MG63 (cell line): Measurements from ENCODE around the gene ZNF385D. TPM values are rescaled to one million over a fixed set of nuclear protein-coding genes. Genes with fewer than 3 reads are reported as not detected.

Experiments used
- DNase-seq: peaks from one replicate; pipeline ENCODE4 v3.0.0-alpha.2; 2020
- H3K27me3 ChIP-seq: fragments of 250-450 bp; sonication (Bioruptor Pico); 2 replicates; pipeline ENCODE4 v1.5.1; 2020; ENCODE audit warnings: mild to moderate bottlenecking, moderate library complexity
- H3K36me3 ChIP-seq: fragments of 250-450 bp; sonication (Bioruptor Pico); 2 replicates; pipeline ENCODE4 v1.5.1; 2020; ENCODE audit warnings: mild to moderate bottlenecking, moderate library complexity
- H3K4me3 ChIP-seq: fragments of 250-450 bp; sonication (Bioruptor Pico); 2 replicates; pipeline ENCODE4 v1.5.1; 2020; ENCODE audit warnings: mild to moderate bottlenecking, moderate library complexity
- H3K9me3 ChIP-seq: fragments of 250-450 bp; sonication (Bioruptor Pico); 2 replicates; pipeline ENCODE4 v1.5.1; 2020; ENCODE audit warnings: mild to moderate bottlenecking, moderate library complexity
- total RNA-seq: library from RNA; depleted of rRNA; stranded (reverse); fragments of >200 nt; shearing (Covaris generic); gene quantifications from 2 replicates; pipeline ENCODE4 v1.2.3, GENCODE V29; 2014; ENCODE audit warnings: low replicate concordance

The ZNF385D gene
- total RNA-seq, 1 experiment from 2014 or later = 3.9 TPM

DNA sequence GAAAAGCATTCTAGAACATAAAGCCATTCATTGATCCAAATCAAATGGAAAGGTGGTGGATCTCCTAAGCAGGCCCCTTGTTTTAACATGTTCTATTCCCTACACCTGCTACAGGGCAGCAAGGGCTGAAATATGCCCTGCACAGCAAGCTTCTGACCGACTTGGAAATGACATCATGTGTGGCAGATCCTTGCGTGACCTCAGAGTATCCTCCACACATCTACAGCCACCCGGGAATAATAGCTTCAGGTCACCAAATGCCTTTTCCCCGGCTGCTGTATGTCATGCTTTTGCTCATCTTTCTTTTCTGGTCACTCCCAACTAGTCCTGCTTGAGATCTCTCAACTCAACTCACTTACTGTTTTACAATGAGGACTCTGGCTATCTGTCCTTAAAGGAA lies 158.2 kb downstream of the ZNF385D start:
- H3K9me3 ChIP-seq = no peaks in the 10 kb centered on the region
- DNase-seq = no peak
- H3K27me3 ChIP-seq = no peaks in the 10 kb centered on the region
- no peaks in the 10 kb centered on the region for H3K36me3 ChIP-seq
- no peak overlapping the region for H3K4me3 ChIP-seq

DNA sequence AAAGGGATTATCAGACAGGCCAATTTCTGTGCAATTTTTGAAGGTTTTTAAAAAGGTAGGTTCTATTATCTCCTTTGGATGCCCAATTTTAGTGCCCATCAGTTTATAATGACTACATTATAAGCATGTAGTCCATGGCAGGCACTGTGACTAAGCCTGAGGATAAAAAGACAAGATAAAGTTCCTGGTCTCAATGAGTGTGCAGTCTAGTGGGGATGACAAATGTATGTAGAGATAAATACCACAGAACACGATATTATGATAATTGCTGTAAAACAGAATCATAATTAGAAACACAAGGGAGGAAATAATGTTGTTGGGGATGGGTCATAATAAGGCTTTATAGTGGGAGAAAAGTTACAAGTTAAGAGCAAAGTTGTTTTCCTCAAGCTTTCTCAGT lies 163.1 kb downstream of the ZNF385D start:
- Histone ChIP-seq H3K36me3 (no peaks in the 10 kb centered on the region), H3K27me3 (no peaks in the 10 kb centered on the region), H3K9me3 (no peaks in the 10 kb centered on the region), H3K4me3 (no peak overlapping the region)
- DNase-seq = no peak

DNA sequence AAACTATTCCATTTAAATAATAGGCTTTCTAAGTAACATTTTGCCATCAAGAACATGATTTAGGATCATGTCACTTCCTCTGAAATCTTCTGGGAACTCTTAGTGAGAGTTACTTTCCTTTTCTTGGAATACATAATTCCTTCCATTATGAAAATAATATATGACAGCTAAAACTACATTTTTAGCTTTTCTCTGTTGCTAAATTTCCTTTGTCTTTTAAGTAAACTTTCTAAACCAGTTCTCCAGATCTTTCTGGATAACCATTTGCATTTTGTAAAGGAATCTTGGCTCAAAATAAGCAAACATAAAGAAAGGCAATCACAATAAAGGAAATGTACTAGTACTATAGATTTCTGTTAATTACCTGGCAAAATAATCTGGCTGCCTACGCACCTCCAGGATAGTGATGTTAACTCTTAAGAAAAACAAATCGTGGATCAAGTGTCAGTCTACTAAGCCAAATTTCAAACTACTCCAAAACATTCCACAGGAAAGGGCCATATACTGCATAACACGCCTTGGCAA lies 165.7 kb downstream of the ZNF385D start:
- no peaks in the 10 kb centered on the region for H3K27me3 ChIP-seq
- no peaks in the 10 kb centered on the region for H3K9me3 ChIP-seq
- no peak for DNase-seq
- H3K36me3 ChIP-seq = no peaks in the 10 kb centered on the region
- H3K4me3 ChIP-seq = no peak overlapping the region

DNA sequence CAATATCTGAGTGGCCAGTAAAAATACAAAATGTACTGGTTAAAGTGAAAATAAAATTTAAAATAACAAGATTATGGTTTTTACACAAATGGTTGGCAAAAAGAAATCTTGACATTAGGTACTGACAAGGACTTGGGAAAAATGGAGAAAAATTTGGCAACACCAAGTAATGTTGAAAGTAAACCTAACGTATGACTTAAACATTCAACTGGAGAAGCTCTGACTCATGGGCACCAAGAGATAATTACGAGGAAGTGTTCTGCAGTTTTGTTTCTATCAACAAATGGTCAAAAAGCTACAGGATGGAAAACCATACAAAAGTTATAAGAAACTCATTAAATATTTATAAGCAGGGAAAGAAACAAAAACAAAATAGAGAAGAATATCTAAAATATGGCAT lies 177.7 kb downstream of the ZNF385D start:
- no peaks in the 10 kb centered on the region for H3K36me3 ChIP-seq
- H3K9me3 ChIP-seq = no peaks in the 10 kb centered on the region
- no peak for DNase-seq
- H3K27me3 ChIP-seq = no peaks in the 10 kb centered on the region
- H3K4me3 ChIP-seq = no peak overlapping the region

DNA sequence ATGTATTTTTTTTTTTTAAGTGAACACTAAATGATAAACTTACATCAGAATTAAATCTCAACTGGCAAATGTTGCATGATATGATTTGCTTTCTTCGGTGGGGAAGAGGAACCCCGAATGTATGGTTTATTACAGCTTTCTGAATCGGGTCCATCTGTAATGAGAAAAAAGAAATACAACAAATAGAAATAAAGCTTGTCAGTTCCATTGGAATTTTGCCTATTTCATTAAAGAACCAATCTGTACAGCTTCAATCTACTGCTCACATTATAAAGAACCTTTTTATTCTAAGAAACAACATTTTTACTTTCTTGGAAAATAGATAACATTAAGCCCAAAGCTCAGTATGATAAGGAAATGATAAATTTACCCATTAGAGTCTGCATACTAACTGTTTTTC lies 186.5 kb downstream of the ZNF385D start:
- H3K36me3 ChIP-seq = no peaks in the 10 kb centered on the region
- H3K27me3 ChIP-seq = no peaks in the 10 kb centered on the region
- H3K9me3 ChIP-seq = no peaks in the 10 kb centered on the region
- DNase-seq = no peak
- H3K4me3 ChIP-seq = no peak overlapping the region

DNA sequence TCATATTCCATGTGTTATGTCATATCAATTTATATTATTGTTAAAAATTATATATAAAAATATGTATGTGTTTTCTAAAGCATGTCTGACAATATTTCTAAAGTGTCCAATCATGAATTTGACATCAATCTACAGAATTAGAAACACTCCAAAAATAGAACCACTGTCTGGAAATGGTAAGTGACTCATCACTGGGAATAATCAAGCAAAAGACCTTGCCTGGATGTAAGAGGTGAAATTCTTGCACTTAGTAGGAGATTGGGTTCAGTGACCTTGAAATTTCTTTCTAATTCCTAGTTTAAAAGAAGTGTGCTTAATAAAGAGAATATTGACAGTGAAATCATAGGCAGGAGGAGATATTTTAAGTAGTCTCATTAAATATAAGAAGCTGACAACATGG lies 188.8 kb downstream of the ZNF385D start:
- no peaks in the 10 kb centered on the region for H3K27me3 ChIP-seq
- no peaks in the 10 kb centered on the region for H3K36me3 ChIP-seq
- H3K9me3 ChIP-seq = no peaks in the 10 kb centered on the region
- H3K4me3 ChIP-seq = no peak overlapping the region
- no peak for DNase-seq

DNA sequence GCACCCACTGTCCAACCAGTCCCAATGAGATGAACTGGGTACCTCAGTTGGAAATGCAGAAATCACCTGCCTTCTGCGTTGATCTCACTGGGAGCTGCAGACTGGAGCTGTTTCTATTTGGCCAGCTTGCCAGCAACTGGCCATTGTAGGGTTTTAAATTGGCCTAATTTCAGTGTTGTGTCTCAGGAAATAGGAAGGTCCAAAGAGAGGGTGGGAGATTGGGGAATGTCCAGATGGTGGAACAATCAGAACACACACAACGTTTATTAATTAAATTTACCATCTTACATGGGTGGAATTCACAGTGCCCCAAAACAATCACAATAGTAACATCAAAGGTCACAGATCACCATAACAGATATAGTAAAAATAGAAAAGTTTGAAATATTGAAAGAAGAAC lies 189.5 kb downstream of the ZNF385D start:
- no peaks in the 10 kb centered on the region for H3K36me3 ChIP-seq
- H3K27me3 ChIP-seq = no peaks in the 10 kb centered on the region
- no peak for DNase-seq
- H3K9me3 ChIP-seq = no peaks in the 10 kb centered on the region
- H3K4me3 ChIP-seq = no peak overlapping the region

DNA sequence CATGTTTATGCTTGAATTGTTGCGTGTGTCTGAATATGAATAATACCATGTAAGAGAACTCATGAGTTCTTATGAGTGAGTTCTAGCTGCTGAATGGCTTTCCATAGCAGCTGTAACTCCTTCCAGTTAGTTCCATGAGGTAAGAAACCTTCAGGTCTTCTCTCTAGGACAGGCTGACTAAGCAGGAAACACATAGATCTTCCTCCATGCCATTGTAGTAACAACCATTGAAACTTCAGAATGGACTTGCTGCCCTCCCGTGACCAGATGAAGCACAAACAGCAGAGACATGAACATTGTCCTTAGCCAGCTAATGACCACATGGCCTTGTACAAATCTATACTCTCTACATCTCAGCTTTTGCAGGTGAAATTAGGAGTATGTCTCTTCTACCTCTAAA lies 200.0 kb downstream of the ZNF385D start:
- H3K9me3 ChIP-seq = no peaks in the 10 kb centered on the region
- no peak for DNase-seq
- H3K36me3 ChIP-seq = no peaks in the 10 kb centered on the region
- H3K27me3 ChIP-seq = no peaks in the 10 kb centered on the region
- no peak overlapping the region for H3K4me3 ChIP-seq

DNA sequence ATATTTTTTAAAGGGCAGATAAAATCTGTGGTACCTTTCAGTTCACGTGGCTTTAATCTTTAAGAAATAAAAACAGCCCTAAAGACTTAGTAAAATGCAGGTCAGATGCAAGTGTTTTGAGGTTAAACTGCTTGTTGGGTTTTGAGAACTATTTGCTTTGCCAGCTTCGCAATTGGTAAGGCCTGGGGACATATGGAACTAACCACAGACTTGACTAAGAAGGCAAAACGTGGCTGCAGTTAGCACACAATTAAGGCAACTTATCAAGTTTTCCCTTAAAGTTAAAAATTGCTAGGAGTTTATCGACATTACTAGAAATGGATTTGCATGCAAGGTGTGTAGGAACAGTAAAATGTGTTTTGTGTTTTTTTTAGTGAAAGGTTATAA lies 206.9 kb downstream of the ZNF385D start:
- Histone ChIP-seq H3K36me3 (no peaks in the 10 kb centered on the region), H3K4me3 (no peak overlapping the region), H3K9me3 (no peaks in the 10 kb centered on the region), H3K27me3 (no peaks in the 10 kb centered on the region)
- DNase-seq = no peak

DNA sequence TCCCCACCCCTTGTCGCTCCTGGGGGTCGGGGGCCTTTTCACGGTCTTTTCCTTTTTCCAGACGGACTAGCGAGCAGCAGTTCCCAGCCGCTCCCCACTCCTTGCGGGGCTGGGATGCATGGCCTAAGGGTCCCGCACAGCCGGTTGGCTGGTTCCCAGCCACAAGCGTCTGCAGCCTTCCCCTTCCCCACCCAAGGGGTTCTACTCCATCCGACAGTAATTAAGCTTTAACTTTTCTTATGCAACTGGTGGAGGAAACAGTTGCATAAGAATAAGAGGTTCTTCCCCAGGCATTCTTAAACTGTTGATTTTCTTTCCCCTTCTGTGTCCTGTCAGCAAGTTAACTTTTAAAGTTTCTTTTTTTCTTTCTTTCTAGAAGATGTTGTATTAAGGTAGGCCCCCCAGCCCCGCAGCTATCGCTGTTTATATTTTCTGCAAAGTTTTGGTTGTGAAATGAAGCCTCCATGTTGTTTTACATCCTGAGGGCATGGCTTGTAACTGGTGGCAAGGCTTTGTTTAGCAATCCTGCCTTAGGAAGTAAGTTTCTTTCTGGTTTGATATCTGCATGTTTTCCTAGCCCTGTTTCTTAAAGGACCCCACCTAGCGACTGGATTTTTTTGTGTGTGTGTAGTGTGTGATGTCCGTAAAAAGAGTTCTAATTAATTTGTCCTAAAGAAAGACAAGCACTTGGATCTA lies 207.5 kb downstream of the ZNF385D start:
- Histone ChIP-seq H3K4me3 (no peak overlapping the region), H3K9me3 (no peaks in the 10 kb centered on the region), H3K27me3 (no peaks in the 10 kb centered on the region), H3K36me3 (no peaks in the 10 kb centered on the region)
- DNase-seq = no peak

DNA sequence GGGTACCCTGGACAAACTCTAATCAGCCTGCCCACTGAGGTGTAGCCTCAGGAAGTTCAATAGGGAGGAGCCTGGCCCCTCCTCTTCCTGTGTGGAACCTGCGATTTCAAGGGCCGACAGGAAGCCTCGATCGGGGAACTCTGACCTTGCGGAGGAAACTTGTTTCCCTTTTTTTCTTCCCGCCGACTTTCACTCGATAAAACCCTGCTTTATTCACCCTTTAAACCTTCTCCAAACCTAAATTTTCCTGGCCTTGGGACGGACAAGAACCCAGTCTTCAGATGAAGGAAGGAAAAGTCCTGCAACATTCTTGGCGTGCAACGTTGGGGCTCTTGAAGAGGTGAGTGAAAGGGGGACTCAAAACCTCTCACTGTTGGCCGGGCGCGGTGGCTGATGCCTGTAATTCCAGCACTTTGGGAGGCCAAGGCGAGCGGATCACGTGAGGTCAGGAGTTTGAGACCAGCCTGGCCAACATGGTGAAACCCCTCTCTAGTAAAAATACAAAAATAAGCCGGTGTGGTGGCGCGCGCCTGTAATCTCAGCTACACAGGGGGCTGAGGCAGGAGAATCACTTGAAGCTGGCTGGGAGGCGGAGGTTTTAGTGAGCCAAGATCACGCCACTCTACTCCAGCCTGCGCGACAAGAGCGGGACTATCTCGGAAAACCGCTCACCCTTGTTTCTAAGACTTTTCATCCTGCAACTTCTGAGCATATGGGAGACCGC lies 208.2 kb downstream of the ZNF385D start:
- Histone ChIP-seq H3K4me3 (no peak overlapping the region), H3K36me3 (no peaks in the 10 kb centered on the region), H3K9me3 (no peaks in the 10 kb centered on the region), H3K27me3 (no peaks in the 10 kb centered on the region)
- DNase-seq = no peak

DNA sequence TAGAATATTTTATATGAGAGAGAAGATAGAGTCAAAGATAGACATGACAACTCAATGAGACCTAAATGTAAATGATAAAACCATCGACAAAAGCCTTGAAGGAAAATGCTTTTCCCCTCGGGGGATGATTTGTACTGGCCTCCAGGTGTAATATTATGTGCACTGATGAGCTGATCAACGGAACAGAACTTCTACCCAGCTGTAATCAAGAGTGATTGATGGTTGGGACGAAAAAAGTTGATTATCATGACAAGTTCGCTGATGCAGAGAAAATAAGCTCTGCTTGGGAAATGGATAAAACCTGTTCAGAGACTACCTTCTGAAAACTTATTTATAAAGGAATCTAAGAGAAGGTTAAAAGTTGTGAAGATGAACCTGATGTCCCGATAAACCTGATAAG lies 210.7 kb downstream of the ZNF385D start:
- Histone ChIP-seq H3K27me3 (no peaks in the 10 kb centered on the region), H3K36me3 (no peaks in the 10 kb centered on the region), H3K9me3 (no peaks in the 10 kb centered on the region), H3K4me3 (no peak overlapping the region)
- DNase-seq = no peak

DNA sequence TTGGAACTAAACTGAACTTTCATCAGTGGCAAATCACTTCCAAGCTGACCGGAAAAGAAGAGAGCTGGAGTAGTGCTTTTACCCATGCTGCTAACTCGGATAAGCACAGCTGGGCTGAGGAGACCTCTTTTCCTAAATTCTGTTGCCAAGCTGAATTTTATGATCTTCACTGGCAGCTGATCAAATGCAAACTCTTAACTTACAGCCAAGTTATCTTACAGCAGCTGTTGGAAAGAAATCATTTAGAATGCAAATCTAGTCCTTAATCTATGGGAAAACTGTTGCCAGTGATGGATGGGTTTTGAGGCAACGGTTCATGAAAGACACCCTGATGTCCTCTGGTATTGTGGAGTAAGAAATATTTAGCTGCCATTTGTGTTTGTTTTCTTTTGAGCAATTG lies 216.5 kb downstream of the ZNF385D start:
- no peak overlapping the region for H3K4me3 ChIP-seq
- no peaks in the 10 kb centered on the region for H3K9me3 ChIP-seq
- H3K36me3 ChIP-seq = no peaks in the 10 kb centered on the region
- H3K27me3 ChIP-seq = no peaks in the 10 kb centered on the region
- DNase-seq = no peak

DNA sequence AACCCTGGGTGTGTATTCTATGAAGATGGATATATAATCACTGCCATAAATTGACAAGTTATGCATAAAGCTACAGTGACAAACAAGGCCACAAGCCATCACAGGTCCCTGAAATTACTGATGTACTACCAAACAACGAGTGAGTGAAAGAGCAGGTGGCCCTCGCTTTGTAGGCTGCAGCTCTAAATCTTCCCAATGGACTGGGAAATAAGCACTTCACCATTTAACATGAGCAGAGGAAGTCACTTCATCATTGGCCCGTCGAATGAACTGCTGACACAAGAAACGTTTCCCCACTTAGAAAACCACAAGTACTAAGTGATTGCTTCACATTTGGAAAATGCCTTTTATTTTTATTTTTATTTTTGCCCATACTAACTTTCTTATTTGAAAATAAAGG lies 218.0 kb downstream of the ZNF385D start:
- no peak for DNase-seq
- Histone ChIP-seq H3K4me3 (no peak overlapping the region), H3K27me3 (no peaks in the 10 kb centered on the region), H3K36me3 (no peaks in the 10 kb centered on the region), H3K9me3 (no peaks in the 10 kb centered on the region)

DNA sequence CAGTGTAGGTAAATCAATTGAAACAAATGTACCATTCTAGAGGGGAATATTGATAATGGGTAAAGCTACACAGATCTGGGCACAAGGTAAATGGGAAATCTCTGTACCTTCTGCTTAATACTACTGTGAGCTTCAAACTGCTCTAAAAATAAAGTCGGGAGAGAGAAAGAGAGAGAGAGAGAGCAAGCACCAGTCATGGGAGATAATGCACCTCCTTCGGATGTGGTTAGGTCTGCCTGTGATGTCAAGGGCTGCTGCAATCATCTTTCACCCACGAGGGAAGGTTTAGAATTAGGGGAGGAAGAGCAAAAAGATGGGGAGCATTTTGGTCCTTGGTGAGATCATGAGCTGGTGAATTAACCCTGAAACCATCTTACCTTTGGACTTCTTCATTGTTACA lies 219.1 kb downstream of the ZNF385D start:
- no peak overlapping the region for H3K4me3 ChIP-seq
- no peaks in the 10 kb centered on the region for H3K36me3 ChIP-seq
- DNase-seq = no peak
- no peaks in the 10 kb centered on the region for H3K9me3 ChIP-seq
- H3K27me3 ChIP-seq = no peaks in the 10 kb centered on the region

DNA sequence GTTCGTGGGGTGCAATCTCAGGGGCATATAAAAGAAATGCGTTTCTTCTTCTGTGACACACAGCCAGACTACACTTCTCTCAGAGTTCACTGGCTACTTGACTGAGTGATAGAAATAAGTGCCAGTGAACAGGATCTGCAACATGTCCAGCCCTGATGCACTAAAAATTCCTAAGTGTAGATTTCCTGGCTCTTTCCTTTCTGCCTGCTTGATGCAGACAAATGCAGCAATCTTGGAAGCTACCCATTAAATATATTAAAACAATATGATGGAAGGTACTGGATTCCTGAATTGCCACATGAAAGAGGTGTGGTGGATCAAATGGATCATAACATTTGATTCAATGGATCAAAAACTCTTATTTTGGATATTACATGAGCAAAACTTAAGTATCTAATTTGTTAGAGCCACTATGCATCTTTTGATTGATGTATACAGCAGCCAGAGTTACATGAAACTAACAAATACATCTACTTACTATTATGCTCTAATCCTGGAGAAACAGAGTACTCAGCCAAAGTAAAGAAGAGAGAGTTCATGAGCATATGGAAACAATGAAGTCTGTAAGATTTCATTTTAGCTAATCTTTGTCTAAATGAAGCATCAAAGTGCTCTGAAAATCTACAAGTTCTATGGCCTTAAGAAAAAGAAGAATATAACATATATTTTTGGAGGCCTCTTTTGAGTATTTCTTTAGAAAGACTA lies 222.6 kb downstream of the ZNF385D start:
- Histone ChIP-seq H3K27me3 (no peaks in the 10 kb centered on the region), H3K9me3 (no peaks in the 10 kb centered on the region), H3K4me3 (no peak overlapping the region), H3K36me3 (no peaks in the 10 kb centered on the region)
- no peak for DNase-seq

DNA sequence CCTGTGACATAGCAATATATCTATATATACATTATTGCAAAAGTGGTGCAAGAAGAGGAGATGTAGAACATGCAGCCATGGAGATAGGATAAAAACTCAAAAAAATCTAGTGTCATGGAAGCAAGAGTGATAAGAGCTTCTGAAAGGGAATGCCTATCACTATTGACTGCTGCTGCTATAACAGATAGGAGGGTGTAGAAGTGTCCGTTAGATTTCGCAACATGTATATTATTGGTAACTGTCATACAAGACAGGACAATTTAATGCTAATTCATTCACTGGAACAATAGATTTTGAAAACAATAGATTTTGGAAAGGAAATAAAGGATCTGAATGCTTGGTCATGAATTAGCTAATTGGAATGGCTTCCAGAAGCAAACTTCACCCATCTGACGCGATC lies 224.5 kb downstream of the ZNF385D start:
- Histone ChIP-seq H3K27me3 (no peaks in the 10 kb centered on the region), H3K9me3 (no peaks in the 10 kb centered on the region), H3K36me3 (no peaks in the 10 kb centered on the region), H3K4me3 (no peak overlapping the region)
- DNase-seq = no peak

DNA sequence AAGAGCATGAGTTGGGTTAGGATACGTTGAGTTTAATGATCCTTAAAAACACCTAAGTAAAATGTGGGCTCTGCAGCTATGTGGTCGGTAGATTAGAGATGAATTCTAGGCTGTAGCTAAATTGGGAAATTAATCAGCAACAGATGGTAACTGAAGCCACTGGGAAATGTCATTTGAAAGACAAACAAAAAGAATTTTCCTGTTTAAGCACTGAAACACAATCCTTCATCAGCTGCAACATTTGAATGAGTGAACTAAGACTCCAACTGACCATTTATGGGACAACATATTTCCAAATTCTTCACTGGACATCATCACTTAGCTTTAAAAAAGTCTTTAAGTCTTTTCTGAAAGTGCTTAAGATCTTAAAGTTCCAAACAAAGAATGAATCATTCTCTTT lies 226.9 kb downstream of the ZNF385D start:
- no peaks in the 10 kb centered on the region for H3K27me3 ChIP-seq
- H3K4me3 ChIP-seq = no peak overlapping the region
- no peaks in the 10 kb centered on the region for H3K36me3 ChIP-seq
- no peak for DNase-seq
- H3K9me3 ChIP-seq = no peaks in the 10 kb centered on the region
